H1 (cell line): Measurements from ENCODE around the gene SV2C. TPM values are rescaled to one million over a fixed set of nuclear protein-coding genes. Genes with fewer than 3 reads are reported as not detected.

Source experiments
- CTCF ChIA-PET: fragments of 300-600 bp; sonication (Branson Sonifier 250); formaldehyde crosslinking; loops from one replicate; lab custom pipeline; 2021; ENCODE audit not compliant: partially characterized antibody; lab: Charles Lee
- POLR2A ChIA-PET: fragments of 300-600 bp; sonication (Branson Sonifier 250); formaldehyde crosslinking; loops from one replicate; lab custom pipeline; 2021; ENCODE audit warnings: inconsistent platforms; ENCODE audit not compliant: partially characterized antibody; lab: Charles Lee
- DNase-seq, 2 experiments: peaks; one replicate each; pipeline versions ENCODE4 v3.0.0 to v3.0.0-alpha.2; 2010 to 2022; ENCODE audit warnings: low spot score in 2 of 2, low read depth in 1 of 2, mixed read lengths in 1 of 2
- FAIRE-seq: peaks from 2 replicates; lab custom pipeline; 2011; peaks lifted over from hg19 to GRCh38; lab: Jason Lieb, UNC
- H2AFZ ChIP-seq: 2 replicates; pipeline ENCODE4 v1.8.1; 2012; ENCODE audit warnings: low read length, inconsistent platforms
- H2AK5ac ChIP-seq: 2 replicates; pipeline ENCODE4 v1.6.1; 2013; ENCODE audit warnings: low read depth, low read length
- H2BK120ac ChIP-seq: replicated peaks from 2 replicates; pipeline ENCODE3; 2013; ENCODE audit warnings: low read depth, low read length, inconsistent platforms
- H2BK12ac ChIP-seq: 2 replicates; pipeline ENCODE4 v1.6.1; 2013; ENCODE audit warnings: low read depth, low read length
- H2BK15ac ChIP-seq: 2 replicates; pipeline ENCODE4 v1.6.1; 2013; ENCODE audit warnings: low read length
- H2BK20ac ChIP-seq: 2 replicates; pipeline ENCODE4 v1.6.1; 2013; ENCODE audit warnings: low read length
- H2BK5ac ChIP-seq: 2 replicates; pipeline ENCODE4 v1.6.1; 2013; ENCODE audit warnings: low read depth, low read length
- H3K14ac ChIP-seq: 2 replicates; pipeline ENCODE4 v1.6.1; 2013; ENCODE audit warnings: inconsistent platforms; ENCODE audit not compliant: insufficient read length
- H3K18ac ChIP-seq: 2 replicates; pipeline ENCODE4 v1.6.1; 2013; ENCODE audit warnings: low read length; ENCODE audit errors: extremely low read depth
- H3K23ac ChIP-seq: 2 replicates; pipeline ENCODE4 v1.6.1; 2013; ENCODE audit warnings: inconsistent platforms; ENCODE audit not compliant: insufficient read length
- H3K23me2 ChIP-seq: 2 replicates; pipeline ENCODE4 v1.6.1; 2013; ENCODE audit warnings: low read depth, low read length
- H3K27ac ChIP-seq: 2 replicates; pipeline ENCODE4 v1.6.1; 2011; ENCODE audit warnings: low read depth, low read length, inconsistent platforms
- H3K27me3 ChIP-seq, 4 experiments: replicated peaks in 1 of 4; 1 replicate in 1 of 4; 2 replicates in 3 of 4; pipeline versions ENCODE4 v1.6.1 to v1.8.1; 2011 to 2013; ENCODE audit warnings: low read length in 3 of 4, mild to moderate bottlenecking in 3 of 4, inconsistent platforms in 2 of 4, mixed read lengths in 2 of 4, moderate library complexity in 1 of 4; ENCODE audit not compliant: control insufficient read depth in 3 of 4, insufficient read depth in 3 of 4; ENCODE audit errors: extremely low read depth in 1 of 4
- H3K36me3 ChIP-seq, 4 experiments: 2 replicates each; pipeline versions ENCODE4 v1.6.1 to v1.8.1; 2011 to 2013; ENCODE audit warnings: mild to moderate bottlenecking in 4 of 4, low read length in 3 of 4, moderate library complexity in 2 of 4, control low read depth in 1 of 4, inconsistent platforms in 1 of 4; ENCODE audit not compliant: insufficient read depth in 4 of 4, control insufficient read depth in 2 of 4
- H3K4ac ChIP-seq: replicated peaks from 2 replicates; pipeline ENCODE3; 2013; ENCODE audit warnings: low read length, low read depth, mixed read lengths, inconsistent platforms; ENCODE audit not compliant: insufficient read length
- H3K4me1 ChIP-seq, 4 experiments: replicated peaks in 1 of 4; 1 replicate in 1 of 4; 2 replicates in 3 of 4; pipeline versions ENCODE4 v1.6.1 to v1.8.1; 2011 to 2013; ENCODE audit warnings: low read length in 3 of 4, inconsistent platforms in 2 of 4, mixed read lengths in 1 of 4; ENCODE audit not compliant: insufficient read depth in 4 of 4, control insufficient read depth in 3 of 4
- H3K4me2 ChIP-seq, 2 experiments: 2 replicates each; pipeline versions ENCODE4 v1.6.1 to v1.8.1; 2011 to 2013; ENCODE audit warnings: low read depth in 2 of 2, low read length in 2 of 2, control low read depth in 1 of 2, inconsistent platforms in 1 of 2, mild to moderate bottlenecking in 1 of 2; ENCODE audit not compliant: insufficient read depth in 1 of 2
- H3K4me3 ChIP-seq, 4 experiments: fragments of 200-600, 300-600 bp in 1 of 4; sonication (generic), shearing (Covaris generic), sonication (Bioruptor Twin) in 1 of 4; 2 replicates each; pipeline versions ENCODE4 v1.5.1 to v1.8.1; 2011 to 2016; ENCODE audit warnings: low read length in 4 of 4, low read depth in 3 of 4, control low read depth in 2 of 4, inconsistent platforms in 2 of 4, mild to moderate bottlenecking in 2 of 4, mixed read lengths in 1 of 4, moderate library complexity in 1 of 4; ENCODE audit not compliant: insufficient read depth in 2 of 4; ENCODE audit errors: extremely low read depth in 1 of 4
- H3K56ac ChIP-seq: replicated peaks from 2 replicates; pipeline ENCODE3; 2013; ENCODE audit warnings: low read depth, mild to moderate bottlenecking, mixed read lengths, low read length, inconsistent platforms; ENCODE audit not compliant: insufficient read length
- H3K79me1 ChIP-seq: 2 replicates; pipeline ENCODE4 v1.6.1; 2013; ENCODE audit warnings: low read depth, low read length, control low read depth
- H3K79me2 ChIP-seq, 2 experiments: 2 replicates each; pipeline versions ENCODE4 v1.6.1 to v1.8.1; 2012 to 2013; ENCODE audit warnings: low read length in 2 of 2, mild to moderate bottlenecking in 2 of 2, inconsistent platforms in 1 of 2; ENCODE audit not compliant: insufficient read depth in 2 of 2, control insufficient read depth in 1 of 2
- H3K9ac ChIP-seq, 4 experiments: replicated peaks in 1 of 4; 1 replicate in 1 of 4; 2 replicates in 3 of 4; pipeline versions ENCODE4 v1.6.1 to v1.8.1; 2011 to 2013; ENCODE audit warnings: low read depth in 3 of 4, low read length in 3 of 4, control low read depth in 2 of 4, mild to moderate bottlenecking in 2 of 4, moderate library complexity in 2 of 4, inconsistent platforms in 1 of 4; ENCODE audit errors: extremely low read depth in 1 of 4
- H3K9me3 ChIP-seq, 2 experiments: 2 replicates each; pipeline versions ENCODE4 v1.6.1 to v1.8.1; 2012 to 2013; ENCODE audit warnings: mild to moderate bottlenecking in 2 of 2, moderate library complexity in 2 of 2, control low read depth in 1 of 2, inconsistent platforms in 1 of 2, low read depth in 1 of 2, low read length in 1 of 2, mixed read lengths in 1 of 2; ENCODE audit not compliant: insufficient read depth in 2 of 2
- H4K20me1 ChIP-seq, 2 experiments: replicated peaks in 1 of 2; 2 replicates each; pipeline versions ENCODE3 to v1.8.1; 2011 to 2013; ENCODE audit warnings: inconsistent platforms in 2 of 2, low read length in 2 of 2, mild to moderate bottlenecking in 1 of 2; ENCODE audit not compliant: insufficient read depth in 2 of 2, control insufficient read depth in 1 of 2
- H4K5ac ChIP-seq: 2 replicates; pipeline ENCODE4 v1.6.1; 2013; ENCODE audit warnings: low read length, low read depth, mixed read lengths, inconsistent platforms; ENCODE audit not compliant: insufficient read length
- H4K8ac ChIP-seq: 2 replicates; pipeline ENCODE4 v1.8.0; 2013; ENCODE audit warnings: mild to moderate bottlenecking, moderate library complexity, low read length, inconsistent platforms; ENCODE audit not compliant: insufficient read depth; ENCODE audit errors: extremely low read depth
- H4K91ac ChIP-seq: replicated peaks from 2 replicates; pipeline ENCODE3; 2013; ENCODE audit warnings: low read length, mixed read lengths, inconsistent platforms; ENCODE audit not compliant: insufficient read length
- ASH2L ChIP-seq: fragments of 200-600, 300-600 bp; sonication (generic); IDR thresholded peaks from one replicate; pipeline ENCODE4 v1.7.1; 2017; ENCODE audit warnings: low read length
- EZH2 ChIP-seq: fragments of 200-600 bp; sonication (generic); IDR thresholded peaks from 2 replicates; pipeline ENCODE4 v1.7.1; 2012; ENCODE audit warnings: low read depth, mild to moderate bottlenecking, moderate library complexity, low read length, inconsistent platforms; ENCODE audit not compliant: severe bottlenecking
- KDM1A ChIP-seq: fragments of 200-600, 300-600 bp; sonication (generic); IDR thresholded peaks from 2 replicates; pipeline ENCODE4 v1.7.1; 2016; ENCODE audit warnings: mild to moderate bottlenecking, low read length, borderline replicate concordance
- KDM4A ChIP-seq: IDR thresholded peaks from one replicate; pipeline ENCODE4 v1.7.1; 2012; ENCODE audit warnings: low read depth, mild to moderate bottlenecking, moderate library complexity, low read length, inconsistent platforms; ENCODE audit not compliant: severe bottlenecking
- POLR2A ChIP-seq, 2 experiments: IDR thresholded peaks; 1 replicate in 1 of 2; 2 replicates in 1 of 2; pipeline ENCODE4 v1.6.1; 2011; ENCODE audit warnings: low read depth in 2 of 2, low read length in 2 of 2, mild to moderate bottlenecking in 2 of 2; ENCODE audit errors: control extremely low read depth in 1 of 2
- RXRA ChIP-seq: IDR thresholded peaks from 2 replicates; pipeline ENCODE4 v1.6.1; 2011; ENCODE audit warnings: low read depth, mild to moderate bottlenecking, low read length, moderate library complexity; ENCODE audit not compliant: insufficient read depth
- SIX5 ChIP-seq: IDR thresholded peaks from 2 replicates; pipeline ENCODE4 v1.6.1; 2011; ENCODE audit warnings: mild to moderate bottlenecking, low read depth, low read length
- WGBS, 2 experiments: shearing (Covaris generic) in 1 of 2; methylation state at CpG; one replicate each; pipeline versions ENCODE4 v1.1.6 to v1.1.7; 2013 to 2015; ENCODE audit warnings: low lambda C conversion rate in 2 of 2, mixed read lengths in 2 of 2, inconsistent platforms in 1 of 2, low coverage in 1 of 2, missing lambda C conversion rate in 1 of 2; ENCODE audit not compliant: insufficient replicate concordance in 2 of 2, insufficient coverage in 1 of 2, insufficient read length in 1 of 2; ENCODE audit errors: extremely low coverage in 1 of 2, missing lambda C conversion rate in 1 of 2; 5-methylcytosine and 5-hydroxymethylcytosine counted together
- polyA plus RNA-seq, 7 experiments: library from polyadenylated mRNA; depleted of rRNA in 3 of 7; stranded (reverse) in 5 of 7; unstranded in 2 of 7; fragments of >200 nt in 5 of 7; fragments of 200-250 nt in 2 of 7; gene quantifications; 1 replicate in 5 of 7; 2 replicates in 1 of 7; 4 replicates in 1 of 7; pipeline versions ENCODE4 v1.2.1 to v1.2.3, GENCODE V29; 2011 to 2013; ENCODE audit warnings: missing spikeins in 2 of 7, mixed read lengths in 2 of 7
- total RNA-seq: library from RNA; stranded (reverse); fragmentation: NEBNext Ultra II Directional; extraction: Animal tissue kit (Norgen Biotek cat#: 25700); gene quantifications from 2 replicates; pipeline ENCODE4 v1.2.1, GENCODE V29; 2021
- TF ChIP-seq, protein P1 (sequence below): IDR thresholded peaks from 2 replicates; pipeline ENCODE4 v1.6.1; 2012; ENCODE audit warnings: inconsistent platforms
- TF ChIP-seq, protein P2 (sequence below), 3 experiments: IDR thresholded peaks; 1 replicate in 2 of 3; 2 replicates in 1 of 3; pipeline versions ENCODE4 v1.5.1 to v1.6.1; 2011; ENCODE audit warnings: low read length in 3 of 3, mild to moderate bottlenecking in 3 of 3, inconsistent platforms in 2 of 3, low read depth in 1 of 3, moderate library complexity in 1 of 3; ENCODE audit not compliant: insufficient read depth in 1 of 3; ENCODE audit errors: control extremely low read depth in 1 of 3

Gene SV2C
- total and polyA plus RNA-seq, 2 of the 8 experiments (the other 6 are each of a cell fraction or from before 2014, with no cell fraction given) = 0.08 to 0.24 TPM

DNA sequence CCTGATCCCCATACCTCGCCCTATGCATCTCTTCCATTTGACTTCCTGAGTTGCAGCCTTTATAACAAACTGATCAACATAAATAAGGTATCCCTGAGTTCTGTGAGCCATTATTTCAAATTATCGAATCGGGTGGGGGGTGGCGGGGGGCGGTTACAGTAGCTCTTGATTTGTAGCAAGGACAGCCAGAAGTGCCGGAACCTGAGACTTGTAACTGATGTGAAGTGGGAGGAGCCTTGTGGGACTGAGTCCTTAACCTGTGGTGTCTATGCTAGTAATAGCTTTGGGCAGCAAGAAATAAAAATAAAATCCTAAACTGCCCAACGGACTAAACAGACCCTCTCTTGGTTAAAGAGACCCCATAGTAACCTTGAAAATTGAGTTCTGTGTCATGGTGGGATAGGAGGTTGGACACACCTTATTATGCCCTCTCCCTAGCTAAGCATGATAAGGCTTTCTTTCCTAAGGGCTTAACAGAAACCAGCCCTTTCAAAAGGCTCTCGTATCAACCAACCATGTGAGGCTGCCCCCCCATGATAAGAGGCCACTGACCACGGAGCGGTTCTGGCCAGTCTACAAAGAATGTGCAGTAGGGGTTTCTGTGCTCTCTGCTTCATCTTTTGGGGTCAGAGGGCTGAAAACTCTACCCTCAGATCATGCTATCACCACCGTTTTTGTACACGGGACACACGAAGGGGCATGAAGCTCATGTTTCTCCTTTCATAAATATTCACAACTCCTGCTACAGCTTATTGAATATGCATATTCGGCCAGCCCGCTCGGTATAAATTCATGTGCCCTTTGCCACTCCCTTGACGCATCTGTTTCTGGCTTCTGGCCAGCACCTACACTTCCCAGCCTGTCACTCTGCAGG is 280.4 kb downstream of the SV2C start:
- CTCF ChIA-PET = interaction anchor here (1.2 kb wide), 1 partner anchor 15 kb away, joined by 4 read pairs; no protein-coding TSS in a partner anchor
- POLR2A ChIA-PET = interaction anchor here (0.7 kb wide), 1 partner anchor 35 kb away, joined by 3 read pairs; no protein-coding TSS in a partner anchor
- Histone ChIP-seq H3K9ac (no peak overlapping the region), H2BK120ac (no peak overlapping the region), H4K8ac (no peak overlapping the region), H4K91ac (no peak overlapping the region), H2BK15ac (no peak overlapping the region), H4K20me1 (no peaks in the 10 kb centered on the region), H3K4ac (no peak overlapping the region), H3K4me3 (no peak overlapping the region), H3K79me1 (no peaks in the 10 kb centered on the region), H2AFZ (no peak overlapping the region), H3K23me2 (no peaks in the 10 kb centered on the region), H3K79me2 (no peaks in the 10 kb centered on the region), H2BK20ac (no peak overlapping the region), H3K4me1 (peaks cover 0 to 7% (median 0%) of the 10 kb centered on the region in 4 experiments; a peak in 1 of 7 replicates), H3K18ac (no peak overlapping the region), H4K5ac (no peak overlapping the region), H3K27me3 (no peaks in the 10 kb centered on the region), H3K56ac (no peak overlapping the region), H3K14ac (no peak overlapping the region), H2BK12ac (no peak overlapping the region), H2BK5ac (no peak overlapping the region), H2AK5ac (no peak overlapping the region), H3K23ac (no peak overlapping the region), H3K4me2 (no peak overlapping the region), H3K27ac (no peak overlapping the region), H3K9me3 (no peaks in the 10 kb centered on the region), H3K36me3 (no peaks in the 10 kb centered on the region)
- no peak for DNase-seq
- no peak for FAIRE-seq
- WGBS, 2 experiments = 80% methylated on average over 17 of the region's 17 CpGs; no CpG with 5 or more reads in 1 of the 2 experiments
- TF ChIP-seq KDM1A = no peak
- no peak for TF ChIP-seq SIX5
- TF ChIP-seq ASH2L = no peak
- TF ChIP-seq KDM4A = no peak
- TF ChIP-seq, protein P1, sequence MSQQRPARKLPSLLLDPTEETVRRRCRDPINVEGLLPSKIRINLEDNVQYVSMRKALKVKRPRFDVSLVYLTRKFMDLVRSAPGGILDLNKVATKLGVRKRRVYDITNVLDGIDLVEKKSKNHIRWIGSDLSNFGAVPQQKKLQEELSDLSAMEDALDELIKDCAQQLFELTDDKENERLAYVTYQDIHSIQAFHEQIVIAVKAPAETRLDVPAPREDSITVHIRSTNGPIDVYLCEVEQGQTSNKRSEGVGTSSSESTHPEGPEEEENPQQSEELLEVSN = no peak
- no peak for TF ChIP-seq EZH2
- TF ChIP-seq, protein P2, sequence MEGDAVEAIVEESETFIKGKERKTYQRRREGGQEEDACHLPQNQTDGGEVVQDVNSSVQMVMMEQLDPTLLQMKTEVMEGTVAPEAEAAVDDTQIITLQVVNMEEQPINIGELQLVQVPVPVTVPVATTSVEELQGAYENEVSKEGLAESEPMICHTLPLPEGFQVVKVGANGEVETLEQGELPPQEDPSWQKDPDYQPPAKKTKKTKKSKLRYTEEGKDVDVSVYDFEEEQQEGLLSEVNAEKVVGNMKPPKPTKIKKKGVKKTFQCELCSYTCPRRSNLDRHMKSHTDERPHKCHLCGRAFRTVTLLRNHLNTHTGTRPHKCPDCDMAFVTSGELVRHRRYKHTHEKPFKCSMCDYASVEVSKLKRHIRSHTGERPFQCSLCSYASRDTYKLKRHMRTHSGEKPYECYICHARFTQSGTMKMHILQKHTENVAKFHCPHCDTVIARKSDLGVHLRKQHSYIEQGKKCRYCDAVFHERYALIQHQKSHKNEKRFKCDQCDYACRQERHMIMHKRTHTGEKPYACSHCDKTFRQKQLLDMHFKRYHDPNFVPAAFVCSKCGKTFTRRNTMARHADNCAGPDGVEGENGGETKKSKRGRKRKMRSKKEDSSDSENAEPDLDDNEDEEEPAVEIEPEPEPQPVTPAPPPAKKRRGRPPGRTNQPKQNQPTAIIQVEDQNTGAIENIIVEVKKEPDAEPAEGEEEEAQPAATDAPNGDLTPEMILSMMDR (IDR thresholded peaks at IDR 0.05; ENCODE audit: control extremely low read depth in 1 of 3, insufficient read depth in 1 of 3, low read depth in 1 of 3, low read length in 3 of 3) = no peak
- TF ChIP-seq RXRA = no peak
- TF ChIP-seq POLR2A (IDR thresholded peaks at IDR 0.05; ENCODE audit: control extremely low read depth in 1 of 2, low read depth in 2 of 2, low read length in 2 of 2) = no peak
